NCI-H2227 treated with DMSO at 0.1 percent for 48 hours (cell line): Measurements from ENCODE around the gene CLEC19A.

Experiments
- DNase-seq: peaks from one replicate; lab custom pipeline; 2025; lab: John Stamatoyannopoulos, UW

The CLEC19A gene

DNA sequence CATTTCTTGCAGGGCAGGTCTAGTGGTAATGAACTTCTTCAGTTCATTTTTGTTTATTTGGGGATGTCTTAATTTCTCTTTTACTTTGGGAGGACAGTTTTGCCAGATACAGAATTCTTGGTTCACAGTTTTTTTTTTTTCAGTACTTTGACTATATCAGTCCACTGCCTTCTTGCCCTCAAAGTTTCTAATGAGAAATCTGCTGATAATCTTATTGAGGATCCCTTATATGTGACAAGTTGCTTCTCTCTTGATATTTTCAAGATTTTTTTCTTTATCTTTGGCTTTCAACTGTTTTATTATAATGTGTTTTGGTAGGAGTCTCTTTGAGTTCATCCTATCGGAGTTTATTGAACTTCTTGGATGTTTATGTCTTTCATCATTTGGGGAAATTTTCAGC is 42.8 kb downstream of the CLEC19A start:
- no peak for DNase-seq

DNA sequence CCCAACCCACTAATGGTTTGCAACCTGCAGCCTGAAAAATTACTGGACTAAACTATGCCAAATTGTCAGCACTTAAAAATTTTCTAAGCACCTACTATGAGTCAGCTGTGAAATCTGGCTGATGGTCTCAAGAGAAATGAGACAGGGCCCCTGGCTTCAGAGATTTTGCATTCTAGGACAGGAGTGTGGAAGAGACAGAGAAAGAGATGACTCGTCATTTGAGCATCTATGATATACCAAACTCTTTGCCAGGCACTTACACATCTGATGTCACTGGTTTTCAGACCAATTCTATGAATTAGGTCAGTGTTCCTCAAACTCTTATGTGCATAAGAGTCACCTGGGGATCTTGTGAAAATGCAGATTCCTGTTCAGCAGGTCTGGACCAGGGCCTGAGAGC is 44.4 kb downstream of the CLEC19A start:
- no peak for DNase-seq

DNA sequence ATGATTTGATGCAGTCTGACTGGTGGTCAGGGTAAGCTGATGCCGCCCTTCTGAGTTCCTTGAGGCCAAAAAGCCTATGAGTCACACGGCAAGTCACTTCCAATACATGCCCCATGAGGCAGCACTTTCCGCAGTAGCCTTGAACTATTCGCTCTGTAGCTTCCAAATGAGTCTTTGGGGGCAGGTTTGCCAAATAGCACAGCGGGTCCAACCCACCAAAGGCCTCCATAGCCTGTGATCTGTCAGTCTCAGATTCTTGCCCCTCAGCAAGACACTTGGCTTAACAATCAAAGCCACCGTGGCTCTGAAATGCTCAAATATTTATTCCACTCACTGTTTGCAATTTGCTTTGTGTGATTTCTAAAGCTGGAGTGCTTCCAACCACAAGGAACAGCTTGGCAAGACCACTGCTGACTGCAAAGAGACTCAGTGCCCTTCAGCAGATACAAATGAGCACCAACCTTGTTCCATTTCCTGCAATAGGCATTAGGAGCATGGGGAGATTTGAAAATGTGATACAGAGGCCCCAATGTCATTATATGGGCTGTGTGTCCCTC is 45.4 kb downstream of the CLEC19A start:
- no peak for DNase-seq

DNA sequence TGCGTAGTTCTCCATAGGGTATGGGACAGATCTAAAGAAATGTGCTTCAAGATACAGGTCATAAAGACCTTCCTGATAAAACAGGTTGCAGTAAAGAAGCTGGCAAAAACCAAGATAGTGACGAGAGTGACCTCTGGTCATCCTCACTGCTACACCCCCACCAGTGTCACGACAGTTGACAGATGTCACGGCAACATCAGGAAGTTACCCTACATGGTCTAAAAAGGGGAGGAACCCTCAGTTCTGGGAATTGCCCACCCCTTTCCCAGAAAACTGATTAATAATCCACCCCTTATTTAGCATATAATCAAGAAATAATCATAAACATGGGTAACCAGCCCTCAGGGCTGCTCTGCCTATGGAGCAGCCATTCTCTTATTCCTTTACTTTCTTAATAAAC is 46.3 kb downstream of the CLEC19A start:
- no peak for DNase-seq

DNA sequence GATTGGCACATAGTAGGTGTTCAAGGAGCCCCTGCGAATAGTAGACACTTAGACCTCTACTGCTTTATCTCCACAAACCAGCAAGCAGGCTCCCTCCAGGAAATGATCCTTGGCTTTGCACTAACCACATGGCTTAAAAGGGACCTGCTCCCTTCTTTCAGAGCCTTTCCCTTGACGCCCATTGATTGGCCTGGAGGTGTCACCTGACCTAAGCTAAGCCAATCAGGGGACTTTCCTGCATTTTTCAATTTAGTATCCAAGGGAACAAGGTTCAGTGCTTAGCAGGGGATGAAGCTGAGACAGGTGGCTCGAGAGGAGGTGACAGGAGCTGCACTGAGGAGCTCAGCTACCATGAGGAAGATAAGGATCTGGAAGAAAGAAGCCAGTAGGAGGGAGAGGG is 52.8 kb downstream of the CLEC19A start:
- no peak for DNase-seq

DNA sequence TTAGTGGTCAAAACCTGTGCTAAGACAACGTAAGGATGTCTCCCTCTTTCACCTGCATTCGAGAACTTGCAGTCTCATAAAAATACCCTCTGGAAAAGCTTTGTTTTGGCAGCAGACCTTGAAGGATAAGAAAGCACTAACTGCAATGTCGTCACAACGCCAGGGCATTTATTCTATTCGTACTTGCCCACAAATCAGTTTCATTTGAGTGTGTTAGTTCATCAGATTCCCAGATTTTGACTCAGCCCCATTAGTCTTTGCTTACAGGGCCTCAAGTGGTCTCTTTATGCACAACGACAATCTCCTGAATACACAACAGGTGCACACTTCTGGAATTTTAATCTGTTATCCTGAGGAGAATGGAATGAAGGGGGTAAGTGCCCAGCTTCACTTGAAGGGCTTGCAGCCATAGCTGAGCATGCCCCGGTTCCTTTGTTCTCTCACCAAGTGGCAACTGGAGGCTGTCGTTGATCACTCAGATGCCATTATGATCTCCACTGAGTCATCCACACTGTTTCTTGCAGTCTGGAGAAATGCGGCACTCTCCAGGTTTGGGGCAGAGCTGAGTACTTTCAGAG is 58.8 kb downstream of the CLEC19A start:
- no peak for DNase-seq

DNA sequence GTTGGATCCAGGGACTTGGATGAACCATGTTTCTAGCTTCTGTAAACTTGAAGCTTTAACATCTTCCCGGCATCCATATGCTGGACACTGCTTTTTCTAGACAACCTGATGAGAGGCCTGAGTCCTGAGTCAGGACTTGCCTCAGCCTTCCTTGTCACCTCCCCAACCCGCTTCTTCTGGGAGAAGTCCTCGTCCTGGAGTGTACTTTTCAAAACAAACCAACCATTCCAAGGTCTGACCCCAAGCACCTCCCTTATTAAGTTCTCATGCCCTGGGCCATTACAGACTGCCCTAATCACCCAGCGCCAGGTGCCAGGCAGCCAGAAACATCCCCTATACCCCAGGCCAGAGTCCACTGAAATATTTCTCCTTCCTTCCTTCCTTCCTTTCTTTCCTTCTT is 59.4 kb downstream of the CLEC19A start:
- no peak for DNase-seq

DNA sequence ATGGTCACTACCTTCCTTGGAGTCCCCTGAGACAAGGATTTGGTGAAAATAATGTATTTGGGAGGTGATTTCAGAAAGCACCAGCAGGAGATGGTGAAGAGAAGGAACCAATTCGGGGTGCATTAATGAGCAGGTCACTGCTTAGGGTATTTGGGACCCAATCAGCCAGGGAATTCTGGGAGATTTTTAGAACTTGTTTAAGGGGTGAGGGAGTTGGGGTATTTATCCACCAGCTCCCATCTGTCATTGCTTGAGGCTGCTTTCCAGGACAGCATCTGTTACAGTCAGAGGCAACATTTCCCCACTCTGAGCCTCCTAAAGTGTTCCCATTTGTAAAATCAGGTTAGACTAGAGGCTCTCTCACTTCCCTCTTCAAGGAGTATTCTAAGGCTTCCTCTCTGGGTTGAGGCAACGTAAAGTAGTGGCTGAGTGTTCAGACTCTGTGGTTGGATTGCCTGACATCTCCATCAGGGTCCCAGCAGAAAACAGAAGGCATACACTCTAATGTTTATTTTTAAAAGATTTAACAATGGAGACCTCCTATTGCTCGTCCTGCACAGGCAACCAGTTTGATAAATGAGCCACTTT is 60.9 kb downstream of the CLEC19A start:
- no peak for DNase-seq

DNA sequence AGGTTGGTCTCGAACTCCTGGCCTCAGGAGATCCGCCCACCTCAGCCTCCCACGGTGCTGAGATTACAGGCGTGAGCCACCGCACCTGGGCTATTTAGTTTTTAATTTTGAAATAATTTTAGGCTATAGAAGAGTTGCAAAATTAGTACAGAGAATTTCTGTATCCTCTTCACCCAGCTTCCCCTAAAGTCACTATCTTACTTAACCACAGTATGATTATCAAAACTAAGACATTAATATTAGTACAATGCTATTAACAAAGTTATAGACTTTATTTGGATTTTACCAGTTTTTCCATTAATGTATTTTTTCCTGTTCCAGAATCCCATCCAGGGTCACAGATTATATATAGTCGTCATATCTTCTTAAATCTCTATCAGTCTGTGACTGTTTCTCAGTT is 62.6 kb downstream of the CLEC19A start:
- no peak for DNase-seq

DNA sequence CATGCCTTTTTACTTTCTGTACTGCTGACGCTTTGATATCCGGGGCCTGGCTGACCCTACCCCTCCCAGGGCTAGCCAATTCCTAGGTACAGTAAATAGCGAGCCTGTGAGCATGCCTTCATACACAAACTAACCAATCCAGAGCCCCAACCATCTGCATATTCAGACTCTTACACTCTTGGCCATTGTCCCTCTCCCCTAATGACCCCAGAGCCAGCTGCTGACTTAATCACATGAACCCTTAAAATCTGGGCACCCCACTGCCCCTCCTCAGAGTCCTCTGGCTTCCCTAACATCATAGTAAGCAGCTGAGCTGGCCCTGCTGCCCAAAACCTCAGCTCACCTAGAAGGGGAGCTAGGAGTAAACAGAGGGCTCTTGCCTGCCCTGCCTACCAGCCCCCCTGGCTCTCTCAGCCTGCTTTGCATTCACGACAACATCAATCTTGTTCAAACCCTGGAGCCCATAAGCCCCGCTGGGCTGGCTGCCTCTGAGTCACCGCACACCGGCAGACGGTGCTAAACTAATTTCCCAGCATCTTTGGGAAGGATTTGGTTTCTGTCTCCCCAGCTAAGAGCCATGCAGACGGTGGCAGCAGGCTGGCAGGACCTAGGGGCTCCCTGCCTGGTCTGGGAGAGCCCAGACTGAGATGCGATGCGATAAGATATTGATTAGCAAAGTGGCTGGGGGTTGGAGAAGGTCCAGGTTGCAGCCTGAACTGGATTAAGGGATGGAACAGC is 63.2 kb downstream of the CLEC19A start:
- DNase-seq, result peak; percentile 46

DNA sequence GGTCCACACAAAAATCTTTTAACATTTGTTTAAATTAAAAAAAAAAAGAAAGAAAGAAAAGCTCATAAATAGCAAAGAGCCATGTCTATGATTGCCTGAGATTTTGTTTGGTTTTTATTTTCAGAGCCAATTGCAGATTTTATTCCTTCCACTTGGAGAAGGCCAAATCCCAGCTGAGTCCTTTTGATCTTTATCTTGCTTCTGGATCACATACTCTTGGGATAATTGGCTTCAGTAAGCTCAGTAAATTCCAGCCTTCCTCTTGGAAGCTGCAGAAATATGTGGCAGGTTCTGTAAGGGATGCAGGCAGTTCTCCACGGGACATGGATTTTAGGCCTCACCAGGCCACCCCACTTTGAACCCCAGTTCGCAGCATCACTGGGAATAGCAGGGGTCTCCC is 68.8 kb downstream of the CLEC19A start:
- no peak for DNase-seq

DNA sequence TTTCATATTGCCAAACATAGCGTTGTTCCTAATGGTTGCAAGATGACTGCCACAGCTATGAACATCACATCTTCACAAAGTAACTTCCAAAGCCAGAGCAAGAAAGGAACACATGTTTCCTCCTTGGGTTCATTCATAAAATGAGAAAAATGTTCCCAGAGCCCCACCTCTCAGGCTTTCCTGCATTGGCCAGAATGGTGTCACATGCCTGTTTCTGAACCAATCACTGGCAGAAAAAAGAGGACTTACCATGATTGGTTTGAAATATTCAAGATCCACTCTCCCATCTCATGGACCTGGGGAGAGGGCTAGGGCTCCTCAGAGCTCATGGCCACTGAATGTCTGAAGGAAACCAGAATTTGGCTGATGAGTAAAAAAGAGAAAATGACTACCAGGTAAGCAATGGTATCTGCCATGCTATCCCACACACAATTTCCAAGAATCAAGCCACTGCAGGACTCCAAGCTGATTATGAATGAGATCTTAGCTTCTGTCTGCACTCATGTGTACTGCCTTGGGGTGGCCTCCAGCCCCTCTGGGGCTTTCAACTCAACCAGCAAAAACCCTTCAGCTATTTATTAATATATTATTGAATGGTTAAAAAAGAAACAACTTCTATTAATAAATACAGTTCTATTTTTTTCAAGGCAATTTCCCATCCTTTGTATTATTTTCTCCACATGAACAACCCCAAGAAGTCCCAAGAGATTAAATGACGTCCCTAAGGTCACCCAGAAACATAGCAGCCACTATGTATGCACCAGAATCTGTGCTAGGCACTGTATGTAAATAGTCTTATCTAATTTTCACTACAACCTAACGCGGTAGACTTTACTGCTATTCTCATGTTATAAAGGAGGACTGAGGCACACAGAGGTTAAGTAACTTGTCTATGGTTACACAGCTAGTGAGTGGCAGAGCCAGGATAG is 70.8 kb downstream of the CLEC19A start:
- DNase-seq, result no peak

DNA sequence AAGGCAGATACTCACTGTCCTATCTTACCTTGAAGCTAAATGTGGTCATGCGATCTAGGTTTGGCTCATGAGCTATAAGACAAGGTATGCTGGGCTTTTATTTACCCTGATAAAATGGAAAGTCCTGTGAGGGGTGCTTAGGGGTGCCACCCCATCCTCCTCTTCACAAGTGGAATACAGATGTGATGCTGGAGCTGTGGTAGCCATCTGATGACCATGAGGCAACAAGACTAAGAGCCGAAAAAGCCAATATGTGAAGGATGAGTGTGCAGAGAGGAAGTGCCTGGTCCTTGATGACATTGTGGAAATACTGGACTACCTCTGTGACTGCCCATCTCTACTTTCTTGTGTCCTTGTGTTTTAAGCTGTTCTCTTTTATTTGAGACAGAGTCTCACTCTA is 74.0 kb downstream of the CLEC19A start:
- no peak for DNase-seq
